ENCODE data around the gene RAB21. TPM values are rescaled to one million over a fixed set of nuclear protein-coding genes. Genes with fewer than 3 reads are reported as not detected.

Gene RAB21
- total and polyA plus RNA-seq, 2 of the 13 experiments (the other 11 are each of a cell fraction or from before 2014, with no cell fraction given): 4.4 to 50.9 TPM

GRCh38 chr12:71731439-71732356 lies 23.0 kb upstream of the RAB21 start (continued):
- TF ChIP-seq ZNF574 (CRISPR knock-in tag; IDR thresholded peaks at IDR 0.05): no peak
- no peak for TF ChIP-seq HOXA3 (CRISPR knock-in tag; IDR thresholded peaks at IDR 0.05)
- no peak for TF ChIP-seq THAP9 (CRISPR knock-in tag; IDR thresholded peaks at IDR 0.05; ENCODE audit: borderline replicate concordance)
- peak; percentile 55 for TF ChIP-seq ARID5B (CRISPR knock-in tag; IDR thresholded peaks at IDR 0.05)
- 0 out of 2 replicates have a peak, but pooled peaks have one; percentile 15 for TF ChIP-seq TARDBP (CRISPR knock-in tag; IDR thresholded peaks at IDR 0.05)
- TF ChIP-seq CTCF (CRISPR knock-in tag; IDR thresholded peaks at IDR 0.05): peak; percentile 73
- TF ChIP-seq CEBPG (CRISPR knock-in tag; IDR thresholded peaks at IDR 0.05): 0 out of 2 replicates have a peak, but pooled peaks have one; percentile 13
- 0 out of 2 replicates have a peak, but pooled peaks have one; percentile 11 for TF ChIP-seq MEF2D (CRISPR knock-in tag; IDR thresholded peaks at IDR 0.05)
- TF ChIP-seq MLXIP (CRISPR knock-in tag; IDR thresholded peaks at IDR 0.05; ENCODE audit: borderline replicate concordance): no peak
- peak; percentile 78 for TF ChIP-seq POGZ (CRISPR knock-in tag; IDR thresholded peaks at IDR 0.05)

All from HepG2 (cell line).